Left hindlimb (tissue), 1 donor: ENCODE data around the gene CHD1L.
"Not testable (repeated sequence)": the region's sequence is repeated elsewhere in the genome, so short reads cannot be mapped to it uniquely, and the experiment has no call there.

Source experiments
- DNase-seq: peaks from one replicate; pipeline ENCODE4 v3.0.0-alpha.2; 2018

The CHD1L gene

DNA sequence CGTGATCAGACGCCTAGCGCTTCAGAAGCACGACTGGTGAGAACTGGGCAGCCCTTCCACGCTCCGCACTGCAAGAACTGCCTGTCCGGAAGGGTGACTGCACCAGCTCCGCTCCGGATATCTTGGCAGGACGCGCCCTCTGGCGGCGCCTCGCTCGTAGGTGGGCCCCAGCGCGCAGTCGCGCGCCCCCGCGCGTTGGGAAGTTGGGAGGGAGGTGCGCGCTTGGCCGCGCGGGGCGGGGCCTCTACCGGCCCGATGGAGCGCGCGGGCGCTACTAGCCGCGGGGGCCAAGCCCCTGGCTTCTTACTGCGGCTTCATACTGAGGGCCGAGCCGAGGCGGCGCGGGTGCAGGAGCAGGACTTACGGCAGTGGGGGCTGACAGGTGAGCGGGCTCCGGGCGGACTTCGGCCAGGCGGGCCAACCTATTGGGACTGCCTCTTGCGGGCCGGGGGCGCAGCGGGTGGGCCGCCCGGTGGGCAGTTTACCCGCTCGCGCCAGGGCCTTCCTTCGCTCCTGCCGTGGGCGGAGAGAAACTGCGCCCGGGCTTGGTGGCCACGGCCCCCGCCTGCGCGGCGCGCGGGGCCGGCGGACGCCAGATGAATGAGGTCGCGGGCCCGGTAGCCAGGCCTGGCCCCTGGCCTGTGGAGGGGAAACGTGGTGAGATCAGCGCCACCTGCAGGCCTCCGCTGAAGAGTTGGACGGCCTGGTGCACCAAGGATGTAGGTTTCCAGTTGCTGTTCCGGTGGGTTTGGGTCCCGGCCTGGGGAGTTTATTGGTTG lies at the start of gene CHD1L:
Gene CHD1L (plus strand): TSS at position 236 of the 779 bp plus-strand sequence. CDS start 20 bp downstream, at position 256.
- peak; percentile 96 for DNase-seq

GRCh38 chr1:147197324-147197723 lies 45.2 kb upstream of the CHD1L start:
- not testable (repeated sequence) for DNase-seq

DNA sequence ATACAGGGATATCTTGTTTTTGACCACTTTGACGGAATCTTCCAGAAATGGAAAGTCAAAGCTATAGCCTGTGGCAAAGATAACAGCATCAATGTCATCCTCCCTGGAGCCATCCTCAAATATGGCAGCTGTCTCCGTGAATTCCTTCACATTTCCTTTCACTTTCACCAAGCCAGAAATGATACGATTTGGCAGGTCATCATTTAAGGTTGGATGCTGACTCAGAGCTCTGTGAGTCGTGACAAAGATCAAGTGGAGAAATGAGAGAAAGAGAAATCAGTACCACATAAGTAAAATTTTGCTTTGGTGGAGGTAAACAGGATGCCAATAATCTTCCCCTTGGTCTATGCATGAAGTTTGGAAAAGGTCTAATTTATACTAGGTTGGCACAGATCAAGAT lies 41.2 kb upstream of the CHD1L start:
- DNase-seq, result no peak

DNA sequence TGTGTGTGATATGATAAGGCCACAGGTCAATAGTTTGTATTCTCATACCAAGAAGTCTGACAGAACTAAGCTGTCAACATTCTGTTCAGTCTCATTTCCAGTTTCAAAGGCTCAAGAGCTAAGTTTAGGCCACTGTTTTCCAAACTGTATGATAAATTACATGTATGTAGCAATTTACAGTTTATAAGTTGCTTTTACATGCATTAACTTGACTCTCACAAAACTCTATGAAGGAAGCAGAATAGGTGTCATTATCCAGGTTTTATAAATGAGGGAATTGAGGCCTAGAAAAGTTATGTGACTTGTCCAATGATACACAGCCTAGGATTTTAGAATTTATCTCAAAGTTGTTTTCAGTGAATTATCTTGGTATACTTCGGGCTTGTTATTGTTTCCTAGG lies 40.7 kb upstream of the CHD1L start:
- DNase-seq, result no peak

- DNase-seq, result no peak
These were observed 39.9 kb upstream of the CHD1L start for GRCh38 chr1:147202576-147202975.

DNA sequence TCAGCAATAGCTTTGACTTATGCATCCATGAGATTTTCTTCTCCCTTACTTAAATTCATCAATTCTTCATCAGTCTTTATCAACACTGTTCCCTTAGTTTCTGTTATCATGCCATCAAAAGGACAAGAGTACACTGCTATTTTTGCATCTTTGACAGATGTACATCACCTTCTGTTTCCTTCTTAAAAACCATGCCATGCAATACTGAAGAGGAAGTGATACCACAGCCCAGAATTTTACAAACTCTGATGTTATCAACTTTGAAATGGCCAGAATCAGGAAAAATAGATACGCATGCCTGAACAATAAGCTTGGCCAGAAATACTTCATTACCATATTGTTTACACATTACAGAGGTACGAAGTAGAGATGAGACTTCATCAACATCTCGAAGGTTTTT lies 38.4 kb upstream of the CHD1L start:
- no peak for DNase-seq

GRCh38 chr1:147207192-147207591 lies 35.3 kb upstream of the CHD1L start:
- DNase-seq, result no peak

DNA sequence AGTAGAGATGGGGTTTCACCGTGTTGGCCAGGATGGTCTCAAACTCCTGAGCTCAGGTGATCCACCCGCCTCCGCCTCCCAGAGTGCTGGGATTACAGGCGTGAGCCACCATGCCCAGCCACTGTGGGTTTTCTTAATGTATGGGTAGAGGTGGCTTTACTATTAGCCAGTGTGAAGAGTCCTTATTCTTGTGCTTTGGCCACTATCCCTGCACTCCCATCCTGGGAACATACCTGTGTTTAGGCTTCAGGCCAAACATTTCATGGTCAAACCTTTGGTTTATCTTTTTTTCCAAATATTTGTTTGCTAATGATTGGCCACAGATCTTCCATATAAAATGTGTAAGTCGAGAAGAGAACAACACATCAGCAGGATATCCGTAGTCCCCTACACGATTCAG lies 33.9 kb upstream of the CHD1L start:
- no peak for DNase-seq

DNA sequence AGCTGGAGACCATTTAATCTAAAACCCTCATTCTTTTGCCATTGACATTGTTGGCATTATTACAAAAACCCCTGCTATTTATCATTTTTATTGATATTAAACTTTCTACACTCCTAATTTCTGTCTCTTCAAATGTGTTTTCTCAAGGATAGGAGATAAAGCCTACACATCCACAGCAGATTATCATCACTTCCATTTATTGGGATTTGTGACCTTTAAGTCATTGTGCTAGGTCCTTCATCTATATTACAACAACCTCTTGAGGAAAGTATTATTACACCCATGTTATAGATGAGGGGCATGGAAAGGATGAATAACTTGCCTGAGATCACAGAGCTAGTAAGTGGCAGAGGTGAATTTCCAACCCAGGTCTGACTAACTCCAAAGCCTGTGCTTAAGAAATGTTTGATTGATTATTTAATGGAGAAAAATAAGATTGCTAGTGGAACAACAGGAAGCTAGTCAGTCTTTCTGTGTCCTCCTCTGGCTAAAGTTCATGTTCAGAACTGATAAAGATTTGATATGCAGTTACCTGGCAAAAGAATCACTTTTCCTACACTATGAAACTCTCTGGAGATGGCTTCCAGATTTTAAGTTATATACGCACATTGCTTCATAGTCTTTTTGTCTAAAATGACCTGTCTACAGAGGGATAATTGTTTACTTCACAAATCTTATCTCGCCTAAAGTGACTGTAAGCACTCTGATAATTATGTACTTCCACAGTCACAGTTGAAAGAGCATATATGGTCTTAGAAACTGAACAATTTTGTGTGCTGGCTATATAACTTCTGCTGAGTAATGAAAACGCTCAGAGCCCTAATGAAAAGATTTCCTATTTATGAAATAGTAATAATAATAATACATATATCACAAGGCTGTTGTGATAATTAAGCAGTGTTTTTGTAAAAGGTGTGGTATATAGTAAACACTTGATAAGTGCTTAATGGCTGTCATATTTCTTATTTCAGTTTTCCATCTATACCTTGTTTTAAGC lies 32.4 kb upstream of the CHD1L start:
- DNase-seq, result no peak

DNA sequence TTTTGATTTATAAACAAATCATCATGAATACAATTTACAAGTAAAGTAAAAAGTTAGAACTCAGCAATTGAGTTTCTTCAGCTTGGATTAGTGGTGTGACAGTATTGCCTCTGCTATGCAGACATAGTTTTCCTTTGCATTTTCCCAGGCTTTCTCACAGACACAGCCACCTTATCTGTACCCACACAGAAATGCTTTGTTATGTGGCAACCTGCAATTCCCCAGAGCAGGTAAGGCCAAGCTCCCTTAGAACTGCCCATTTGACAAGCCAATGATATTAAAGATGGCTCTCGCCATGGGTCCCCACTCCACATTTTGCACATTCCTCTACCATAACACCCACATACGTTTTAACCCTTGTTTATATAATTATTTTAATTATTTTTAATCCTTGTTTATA lies 31.5 kb upstream of the CHD1L start:
- no peak for DNase-seq

- no peak for DNase-seq
These were observed 30.9 kb upstream of the CHD1L start for GRCh38 chr1:147211577-147211976.

GRCh38 chr1:147213271-147213670 lies 29.2 kb upstream of the CHD1L start:
- DNase-seq, result no peak

- DNase-seq, result no peak
These were observed 28.2 kb upstream of the CHD1L start for GRCh38 chr1:147214325-147214724.

DNA sequence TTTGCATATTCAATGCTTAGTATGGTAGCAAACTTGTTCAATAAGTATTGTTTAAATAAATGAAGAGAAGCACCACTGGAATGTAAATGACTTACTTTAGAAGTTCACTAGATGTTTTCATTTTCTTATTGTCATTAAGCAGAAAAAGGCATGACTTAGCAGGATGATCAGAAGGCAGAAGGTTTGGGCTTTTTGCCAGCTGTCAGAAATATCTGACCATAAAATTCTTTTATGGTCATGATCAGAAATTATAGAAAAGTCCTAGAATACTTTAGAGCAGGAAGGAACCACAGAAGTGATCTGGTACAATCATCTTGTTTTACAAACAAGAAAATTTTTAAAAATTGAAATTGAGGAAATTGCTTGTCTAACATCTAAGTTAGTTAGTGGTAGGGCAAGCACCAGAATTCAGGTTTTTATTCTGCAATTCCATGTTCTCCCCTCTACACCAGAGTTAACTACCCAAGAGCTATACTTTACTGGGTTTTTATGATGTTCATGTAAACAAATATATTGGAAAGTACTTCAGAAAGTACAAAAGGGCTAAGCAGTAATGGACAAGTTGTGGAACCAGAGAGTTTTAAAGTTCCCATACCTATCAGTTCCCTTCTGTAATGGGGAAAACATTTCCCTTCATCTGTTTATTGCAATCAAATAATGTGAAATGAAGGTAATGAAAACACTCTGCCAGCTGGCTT lies 27.5 kb upstream of the CHD1L start:
- DNase-seq, result no peak

GRCh38 chr1:147215540-147215916 lies 27.0 kb upstream of the CHD1L start:
- DNase-seq, result no peak

GRCh38 chr1:147216124-147216523 lies 26.4 kb upstream of the CHD1L start:
- DNase-seq, result no peak

DNA sequence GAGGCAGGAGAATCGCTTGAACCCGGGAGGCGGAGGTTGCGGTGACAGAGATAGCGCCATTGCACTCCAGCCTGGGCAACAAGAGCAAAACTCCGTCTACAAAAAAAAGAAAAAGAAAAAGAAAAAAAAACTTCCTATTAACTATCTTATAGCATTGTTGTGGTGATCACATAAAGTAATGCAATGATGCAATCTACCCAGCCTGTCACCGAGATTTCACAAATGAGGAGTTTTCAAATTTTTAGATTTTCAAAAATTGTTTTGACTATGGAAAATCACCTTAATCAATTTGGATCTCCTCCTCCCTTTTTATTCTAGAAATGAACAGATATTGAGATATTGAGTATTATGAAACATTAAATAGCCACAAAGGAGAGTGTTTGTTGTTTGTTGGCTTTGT lies 25.3 kb upstream of the CHD1L start:
- no peak for DNase-seq

GRCh38 chr1:147218606-147219005 lies 23.9 kb upstream of the CHD1L start:
- DNase-seq, result no peak

GRCh38 chr1:147223740-147224615 lies 18.5 kb upstream of the CHD1L start:
- no peak for DNase-seq

- DNase-seq, result peak; percentile 79
These were observed 17.2 kb upstream of the CHD1L start, which contains the start of gene FMO5 for GRCh38 chr1:147225193-147225730. Gene FMO5, minus strand, starts transcription at chr1:147225339. Its CDS starts 310 bp downstream, at chr1:147225029.

DNA sequence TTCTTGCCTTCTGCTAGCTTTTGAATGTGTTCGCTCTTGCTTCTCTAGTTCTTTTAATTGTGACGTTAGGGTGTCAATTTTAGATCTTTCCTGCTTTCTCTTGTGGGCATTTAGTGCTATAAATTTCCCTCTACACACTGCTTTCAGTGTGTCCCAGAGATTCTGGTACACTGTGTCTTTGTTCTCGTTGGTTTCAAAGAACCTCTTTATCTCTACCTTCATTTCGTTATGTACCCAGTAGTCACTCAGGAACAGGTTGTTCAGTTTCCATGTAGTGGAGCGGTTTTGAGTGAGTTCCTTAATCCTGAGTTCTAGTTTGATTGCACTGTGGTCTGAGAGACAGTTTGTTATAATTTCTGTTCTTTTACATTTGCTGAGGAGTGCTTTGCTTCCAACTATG lies 11.5 kb upstream of the CHD1L start:
- not testable (repeated sequence) for DNase-seq

DNA sequence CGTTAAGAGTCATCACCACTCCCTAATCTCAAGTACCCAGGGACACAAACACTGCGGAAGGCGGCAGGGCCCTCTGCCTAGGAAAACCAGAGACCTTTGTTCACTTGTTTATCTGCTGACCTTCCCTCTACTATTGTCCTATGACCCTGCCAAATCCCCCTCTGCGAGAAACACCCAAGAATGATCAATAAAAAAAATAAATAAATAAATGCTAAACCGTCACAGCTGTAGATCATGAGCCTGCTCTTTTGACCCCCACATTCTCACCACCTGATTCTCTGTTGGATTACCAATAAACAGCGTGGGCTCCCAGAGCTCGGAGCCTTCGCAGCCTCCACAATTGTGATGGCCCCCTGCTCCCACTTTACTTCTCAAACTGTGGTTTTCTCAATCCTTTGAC lies 8.6 kb upstream of the CHD1L start:
- not testable (repeated sequence) for DNase-seq
